GM21447 (cell line): Measurements from ENCODE around the gene FSTL3.
"Not testable (repeated sequence)": the region's sequence is repeated elsewhere in the genome, so short reads cannot be mapped to it uniquely, and the experiment has no call there.

ENCODE experiments used
- ATAC-seq: cut with Tn5 transposase; IDR thresholded peaks from one replicate; pipeline ENCODE4 v1.9.1; 2021; ENCODE audit not compliant: unreplicated experiment

FSTL3 gene

DNA sequence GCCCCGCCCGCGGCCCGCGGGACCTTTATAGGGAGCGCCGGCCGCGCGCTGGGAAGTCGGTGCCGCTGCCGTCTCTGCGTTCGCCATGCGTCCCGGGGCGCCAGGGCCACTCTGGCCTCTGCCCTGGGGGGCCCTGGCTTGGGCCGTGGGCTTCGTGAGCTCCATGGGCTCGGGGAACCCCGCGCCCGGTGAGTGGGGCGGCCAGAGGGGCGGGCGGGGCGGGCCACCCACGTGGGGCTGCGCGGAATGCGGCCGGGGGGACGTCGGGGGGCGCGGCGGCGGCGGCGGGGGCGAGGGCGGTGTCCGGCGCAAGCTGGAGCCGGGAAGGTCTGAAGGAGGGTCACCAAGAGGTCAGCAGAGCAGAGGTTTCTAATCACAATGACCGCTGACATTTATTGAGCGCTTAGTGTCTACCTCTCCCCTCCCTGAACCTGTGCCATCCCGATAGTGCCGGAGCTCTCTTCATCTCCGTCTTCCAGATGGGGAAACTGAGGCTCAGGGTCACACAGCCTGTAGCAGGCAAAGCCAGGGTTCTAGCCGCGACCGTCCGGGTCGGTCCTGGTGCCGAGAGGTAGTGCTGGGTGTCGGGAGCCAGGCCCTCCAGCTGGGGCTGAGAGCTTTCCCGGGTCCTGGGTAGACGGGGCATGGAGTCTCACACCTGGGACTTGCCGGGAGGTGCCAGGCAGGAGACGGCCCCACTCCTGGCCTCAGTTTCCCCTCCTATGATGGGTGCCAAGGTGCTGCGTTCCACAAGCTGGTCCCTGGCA is at the start of gene FSTL3:
Gene FSTL3, plus strand, starts transcription at position 54 of the 767 bp plus-strand sequence. Its CDS starts 32 bp downstream, at position 86.
- no peak for ATAC-seq

- ATAC-seq = not testable (repeated sequence)
Measured at GRCh38 chr19:626566-626965, 49.6 kb upstream of the FSTL3 start.

GRCh38 chr19:628168-628567 is 48.0 kb upstream of the FSTL3 start:
- no peak for ATAC-seq

GRCh38 chr19:629515-629914 is 46.7 kb upstream of the FSTL3 start:
- not testable (repeated sequence) for ATAC-seq

DNA sequence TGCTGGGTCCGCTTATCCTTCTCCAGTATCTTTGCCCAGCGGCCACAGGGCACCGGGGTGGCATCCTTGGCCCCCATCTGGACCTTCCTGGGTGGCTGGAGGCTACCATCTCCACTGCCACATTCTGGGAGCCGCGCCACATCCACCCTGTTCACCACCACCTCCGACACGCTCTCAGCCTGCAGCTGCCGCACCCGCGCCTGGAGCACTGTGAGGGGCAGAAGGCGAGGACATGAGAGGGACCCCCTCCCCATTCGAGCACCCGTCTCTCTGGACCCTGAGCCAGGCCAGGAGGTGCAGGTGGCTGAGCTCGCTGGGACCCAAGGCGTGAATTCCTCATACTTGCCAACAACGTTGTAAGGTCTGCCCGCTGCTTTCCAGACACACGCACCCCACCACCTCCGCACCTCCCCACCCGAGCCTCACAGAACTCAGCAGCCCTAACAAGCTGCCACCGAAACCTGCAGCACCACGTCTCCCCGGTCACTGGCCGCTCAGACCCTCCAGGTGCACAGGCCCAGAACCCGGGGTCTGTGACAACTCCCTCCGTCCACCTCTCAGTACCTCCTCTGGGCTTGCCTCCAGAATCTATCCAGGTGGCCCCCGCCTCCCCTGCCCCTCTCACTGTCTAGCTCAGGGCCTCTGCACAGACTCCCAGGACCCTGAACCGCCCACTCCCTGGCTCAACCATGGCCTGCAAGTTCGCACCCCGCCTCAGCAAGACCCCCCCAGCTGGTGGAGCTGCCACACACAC is 46.1 kb upstream of the FSTL3 start:
- no peak for ATAC-seq

DNA sequence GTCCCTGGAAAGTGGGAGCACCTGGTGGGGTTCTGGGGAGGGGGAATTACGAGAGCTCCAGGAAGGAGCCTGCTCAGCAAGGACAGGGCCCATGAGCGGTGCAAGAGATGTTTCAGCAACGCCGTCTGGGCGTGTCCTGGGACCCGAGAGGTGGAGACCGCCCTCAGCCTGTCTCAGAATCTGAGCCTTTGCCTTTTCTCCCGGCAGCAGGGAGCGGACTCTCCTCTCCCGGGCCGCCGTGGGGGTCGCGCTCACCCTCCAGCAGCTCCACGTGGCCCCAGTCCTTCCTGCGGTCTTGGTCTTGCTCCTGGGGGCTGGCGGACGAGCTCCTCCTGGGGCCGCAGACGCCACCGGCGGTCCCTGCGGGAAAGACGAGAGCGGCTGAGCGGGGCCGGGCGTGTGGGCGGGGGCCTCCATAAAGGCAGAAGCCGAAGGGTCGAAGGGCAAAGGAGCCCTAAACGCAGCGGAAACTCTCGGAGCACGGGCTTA is 43.6 kb upstream of the FSTL3 start:
- peak; percentile 20 for ATAC-seq

DNA sequence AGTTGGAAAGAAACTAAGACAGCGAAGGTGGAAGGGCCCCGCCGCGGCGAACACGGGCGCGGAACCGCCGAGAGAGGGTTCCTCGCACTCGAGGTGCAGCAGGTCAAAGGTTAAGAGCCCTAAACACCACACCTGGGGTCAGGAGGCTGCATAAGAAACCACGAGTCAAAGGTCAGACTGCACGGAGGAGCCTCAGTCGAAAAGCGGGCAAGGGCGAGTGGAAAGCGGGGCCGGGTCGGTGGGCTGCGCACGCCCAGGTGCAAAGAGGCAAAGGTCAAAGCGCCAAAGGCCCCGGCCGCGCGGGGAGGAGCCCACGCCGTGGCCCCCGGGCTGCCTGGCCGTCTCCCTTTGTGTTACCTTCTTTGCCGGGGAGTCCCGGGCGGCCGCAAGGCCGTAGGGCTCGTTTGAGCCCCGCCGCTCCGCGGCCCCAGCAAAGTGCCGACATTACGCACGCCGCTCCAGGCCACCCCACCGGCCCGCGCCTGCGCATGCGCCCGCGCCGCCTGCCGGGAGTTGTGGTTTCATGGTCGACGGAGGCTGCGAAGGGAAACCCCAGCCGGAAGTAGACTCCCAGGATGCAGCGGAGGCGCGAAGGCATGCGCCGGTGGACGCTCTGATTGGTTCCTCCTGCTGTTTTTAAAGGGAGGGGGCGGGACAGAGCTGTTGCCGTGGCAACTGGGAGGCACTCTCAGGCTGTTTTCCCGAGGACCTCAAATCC is 43.0 kb upstream of the FSTL3 start, which contains the start of gene POLRMT:
Gene POLRMT, minus strand, starts transcription at position 470 of the 718 bp plus-strand sequence. Its CDS starts 25 bp downstream, at position 445.
- ATAC-seq = peak; percentile 70

GRCh38 chr19:633786-634639 is 42.2 kb upstream of the FSTL3 start:
- ATAC-seq = no peak

DNA sequence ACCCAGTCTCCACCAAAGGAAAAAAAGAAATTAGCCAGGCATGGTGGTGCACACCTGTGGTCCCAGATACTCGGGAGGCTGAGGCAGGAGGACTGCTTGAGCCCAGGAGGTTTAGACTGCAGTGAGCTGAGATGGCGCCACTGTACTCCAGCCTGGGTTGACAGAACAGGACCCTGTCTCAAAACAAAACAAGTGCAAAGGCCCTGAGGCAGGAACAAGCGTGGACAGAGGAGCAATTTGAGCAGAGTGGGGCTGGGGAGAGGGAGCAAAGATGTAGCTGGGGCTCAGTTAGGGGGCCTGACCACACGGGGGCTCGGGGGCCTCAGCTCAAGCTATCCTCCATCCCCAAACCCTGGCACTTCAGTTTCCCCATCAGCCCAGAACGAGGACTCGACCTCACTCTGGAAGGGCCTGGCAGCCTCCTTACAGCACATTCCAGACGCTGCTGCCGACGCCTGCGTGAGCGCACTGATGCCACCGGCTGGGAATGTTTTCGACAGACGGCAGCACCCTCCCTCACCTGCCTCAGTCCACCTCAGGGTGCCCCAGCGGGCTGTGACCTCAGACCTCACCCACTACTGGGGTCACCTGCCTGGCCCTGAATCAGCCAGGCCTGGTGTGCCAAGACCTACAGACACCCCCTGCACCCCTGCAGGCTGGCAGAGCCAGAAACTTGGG is 41.1 kb upstream of the FSTL3 start:
- no peak for ATAC-seq

DNA sequence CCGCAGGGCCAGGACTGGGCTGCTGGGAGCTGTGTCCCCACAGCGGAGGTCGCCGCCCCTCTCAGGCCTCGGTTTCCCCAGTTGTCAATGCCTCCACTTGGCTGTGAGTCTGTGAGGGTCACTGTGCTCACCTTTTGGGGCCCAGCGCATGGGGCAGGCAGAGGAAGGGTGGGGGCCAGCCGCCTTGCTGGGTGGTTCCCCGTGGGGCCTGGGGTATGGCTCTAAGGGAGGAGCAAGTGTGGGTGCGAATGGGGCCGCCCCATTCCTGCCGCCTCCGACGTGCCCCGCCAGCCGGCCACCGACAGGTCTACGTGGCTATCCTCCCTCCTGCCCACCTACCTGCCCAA is 37.3 kb upstream of the FSTL3 start:
- ATAC-seq = no peak

DNA sequence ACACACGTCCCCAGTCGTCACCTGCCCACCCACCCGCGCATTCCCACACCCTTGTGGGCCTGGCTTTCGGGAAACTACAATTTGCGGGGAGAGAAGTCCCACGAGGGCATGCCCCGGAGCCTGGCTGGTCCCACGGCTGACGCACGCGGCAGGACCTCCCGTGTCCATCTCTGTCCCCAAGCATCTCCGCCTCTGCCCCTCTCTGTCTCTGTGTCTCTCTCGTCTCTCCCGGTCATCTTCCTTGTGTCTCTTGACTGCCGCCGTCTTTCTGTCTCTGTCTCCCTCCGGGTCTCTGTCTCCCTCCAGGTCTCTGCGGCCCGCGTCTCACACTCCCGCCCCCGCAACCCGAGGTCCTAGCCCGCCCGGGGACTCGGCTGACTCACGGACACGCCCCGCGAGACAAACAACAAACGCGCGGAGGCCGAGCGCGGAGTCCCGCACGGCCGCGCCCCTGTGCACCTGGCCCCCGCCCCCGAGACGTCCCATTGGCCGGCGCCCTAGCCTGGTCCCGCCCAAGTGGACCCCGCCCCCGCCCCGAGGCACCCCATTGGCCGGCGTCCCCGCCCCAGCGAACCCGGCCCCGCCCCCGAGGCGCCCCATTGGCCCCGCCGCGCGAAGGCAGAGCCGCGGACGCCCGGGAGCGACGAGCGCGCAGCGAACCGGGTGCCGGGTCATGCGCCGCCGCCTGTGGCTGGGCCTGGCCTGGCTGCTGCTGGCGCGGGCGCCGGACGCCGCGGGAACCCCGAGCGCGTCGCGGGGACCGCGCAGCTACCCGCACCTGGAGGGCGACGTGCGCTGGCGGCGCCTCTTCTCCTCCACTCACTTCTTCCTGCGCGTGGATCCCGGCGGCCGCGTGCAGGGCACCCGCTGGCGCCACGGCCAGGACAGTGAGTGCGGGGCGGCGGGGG is 36.7 kb upstream of the FSTL3 start, which contains the start of gene FGF22:
Gene FGF22, plus strand, starts transcription at position 627 of the 908 bp plus-strand sequence. Its CDS starts 47 bp downstream, at position 674.
- ATAC-seq = no peak

DNA sequence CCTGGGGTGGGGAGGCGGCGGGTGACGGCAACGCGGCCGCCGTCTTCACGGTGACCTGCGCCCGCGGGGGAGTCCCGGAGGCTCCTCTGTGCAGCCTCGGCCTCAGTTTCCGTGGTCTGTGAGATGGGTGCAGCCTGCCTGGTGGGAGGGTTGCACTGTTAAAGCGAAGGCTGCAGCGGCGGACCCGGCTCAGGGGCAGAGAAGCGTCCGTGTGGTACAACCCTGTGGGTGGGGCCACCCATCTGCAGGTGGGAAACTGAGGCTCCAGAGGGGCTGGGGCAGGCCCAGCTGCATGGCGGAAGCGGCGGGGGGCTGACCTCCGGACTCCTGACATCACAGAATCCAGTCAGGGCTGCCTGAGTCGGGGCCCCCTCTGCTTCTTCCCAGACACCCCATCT is 36.0 kb upstream of the FSTL3 start:
- no peak for ATAC-seq

GRCh38 chr19:640606-641189 is 35.5 kb upstream of the FSTL3 start:
- no peak for ATAC-seq

GRCh38 chr19:641702-642101 is 34.5 kb upstream of the FSTL3 start:
- no peak for ATAC-seq

GRCh38 chr19:642767-643727 is 33.1 kb upstream of the FSTL3 start:
- ATAC-seq = no peak

DNA sequence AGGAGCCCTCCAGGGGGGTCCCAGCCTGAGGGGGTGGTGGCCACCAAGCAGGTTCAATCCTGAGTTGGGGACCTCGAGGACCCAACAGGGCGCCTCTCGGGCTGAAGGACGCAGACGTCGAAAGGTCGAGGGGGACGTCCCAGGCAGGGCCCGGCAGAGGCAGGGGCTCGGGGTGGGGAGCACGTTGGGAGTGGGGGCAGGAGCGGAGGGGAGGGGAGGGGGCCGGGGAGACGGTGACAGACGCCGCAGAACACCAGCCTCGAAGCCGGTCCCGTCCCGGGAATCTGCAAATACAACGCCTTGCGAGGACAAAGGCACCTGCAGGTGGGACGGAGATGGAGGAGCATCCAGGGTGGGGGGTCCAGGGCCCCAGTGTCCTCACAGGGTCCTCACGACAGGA is 32.5 kb upstream of the FSTL3 start:
- ATAC-seq = no peak

DNA sequence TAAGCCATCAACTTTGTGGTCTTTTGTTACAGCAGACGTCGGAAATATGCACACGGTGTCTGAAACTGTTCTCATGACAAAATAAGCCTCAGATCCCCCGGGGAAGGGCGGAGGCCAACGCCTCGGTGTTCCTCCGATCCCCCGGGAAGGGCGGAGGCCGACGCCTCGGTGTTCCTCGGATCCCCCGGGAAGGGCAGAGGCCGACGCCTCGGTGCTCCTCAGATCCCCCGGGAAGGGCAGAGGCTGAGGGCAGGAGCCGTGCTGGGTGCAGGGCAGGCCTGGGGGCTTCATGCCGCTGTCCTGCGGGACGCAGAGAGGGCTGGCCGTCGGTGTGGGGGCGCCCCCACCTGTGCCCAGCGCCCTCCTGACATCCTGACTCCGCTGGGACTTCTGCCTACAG is 31.8 kb upstream of the FSTL3 start:
- no peak for ATAC-seq
